GM11168 (cell line): Measurements from ENCODE around the gene METTL16.

Experiments
- in situ Hi-C: fragments of 300-500 bp; cut with MboI; formaldehyde crosslinking; loops from one replicate; pipeline ENCODE4 v1.12.0; 2022; ENCODE audit warnings: low sequenced_read_pairs; ENCODE audit not compliant: unreplicated experiment

METTL16 gene

GRCh38 chr17:2385240-2386210 is 126.2 kb downstream of the METTL16 start:
- in situ Hi-C loops = no loop called here

GRCh38 chr17:2384439-2385127 is 127.1 kb downstream of the METTL16 start:
- in situ Hi-C loops = no loop called here

GRCh38 chr17:2383628-2384167 is 128.0 kb downstream of the METTL16 start:
- in situ Hi-C loops = no loop called here

GRCh38 chr17:2380950-2381649 is 130.6 kb downstream of the METTL16 start:
- in situ Hi-C loops = no loop called here

GRCh38 chr17:2380226-2380922 is 131.3 kb downstream of the METTL16 start:
- in situ Hi-C loops = no loop called here

GRCh38 chr17:2379489-2380225 is 132.0 kb downstream of the METTL16 start:
- in situ Hi-C loops = no loop called here

GRCh38 chr17:2378905-2379304 is 132.8 kb downstream of the METTL16 start:
- in situ Hi-C loops = no loop called here

- in situ Hi-C loops = no loop called here
These were observed 134.0 kb downstream of the METTL16 start for GRCh38 chr17:2377659-2378058.

GRCh38 chr17:2376107-2376506 is 135.6 kb downstream of the METTL16 start:
- in situ Hi-C loops = no loop called here

GRCh38 chr17:2375406-2375805 is 136.3 kb downstream of the METTL16 start:
- in situ Hi-C loops = no loop called here

GRCh38 chr17:2374549-2375285 is 137.0 kb downstream of the METTL16 start:
- in situ Hi-C loops = no loop called here

- in situ Hi-C loops = no loop called here
These were observed 138.5 kb downstream of the METTL16 start for GRCh38 chr17:2373179-2373578.

- in situ Hi-C loops = no loop called here
These were observed 139.0 kb downstream of the METTL16 start for GRCh38 chr17:2372681-2373080.

GRCh38 chr17:2372180-2372579 is 139.5 kb downstream of the METTL16 start:
- in situ Hi-C loops = no loop called here

GRCh38 chr17:2371183-2372130 is 140.2 kb downstream of the METTL16 start:
- in situ Hi-C loops = no loop called here

- in situ Hi-C loops = no loop called here
These were observed 141.5 kb downstream of the METTL16 start for GRCh38 chr17:2370211-2370589.

- in situ Hi-C loops = no loop called here
These were observed 142.0 kb downstream of the METTL16 start for GRCh38 chr17:2369551-2370210.
